Activated CD8-positive, alpha-beta memory T cell treated with anti-CD3 and anti-CD28 coated beads, Interleukin-2, amount 50 U/mL, for 24 hours (primary cell): ENCODE results near the gene DTNB.

Experiments
- DNase-seq: peaks from one replicate; pipeline ENCODE4 v3.0.0-alpha.2; 2020; ENCODE audit errors: extremely low read depth

DTNB gene

GRCh38 chr2:25371253-25372241, 301.8 kb downstream of the DTNB start:
- DNase-seq, result no peak

- no peak for DNase-seq
Observed at GRCh38 chr2:25369876-25370275, 303.5 kb downstream of the DTNB start.

DNA sequence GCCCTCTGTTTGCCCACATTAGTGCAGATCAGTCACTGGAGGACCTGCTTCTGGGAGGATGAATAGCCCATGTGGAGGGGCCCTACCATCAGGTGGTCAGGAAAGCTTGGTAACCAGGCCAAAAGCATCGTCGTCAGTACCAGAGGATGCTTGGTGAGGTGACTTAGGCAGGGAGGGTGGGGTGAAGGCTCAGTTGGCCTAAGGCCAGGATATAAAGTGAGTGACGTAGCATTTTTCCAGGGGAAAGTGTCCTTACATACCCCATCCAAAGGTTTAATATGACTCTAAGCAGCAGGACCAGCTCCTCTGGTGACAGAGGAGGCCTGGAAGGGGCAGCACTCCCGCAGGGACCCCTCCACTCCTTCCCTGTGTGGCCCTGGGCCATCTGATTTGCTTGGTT, 303.9 kb downstream of the DTNB start:
- no peak for DNase-seq

- no peak for DNase-seq
Observed at GRCh38 chr2:25368660-25369059, 304.7 kb downstream of the DTNB start.

DNA sequence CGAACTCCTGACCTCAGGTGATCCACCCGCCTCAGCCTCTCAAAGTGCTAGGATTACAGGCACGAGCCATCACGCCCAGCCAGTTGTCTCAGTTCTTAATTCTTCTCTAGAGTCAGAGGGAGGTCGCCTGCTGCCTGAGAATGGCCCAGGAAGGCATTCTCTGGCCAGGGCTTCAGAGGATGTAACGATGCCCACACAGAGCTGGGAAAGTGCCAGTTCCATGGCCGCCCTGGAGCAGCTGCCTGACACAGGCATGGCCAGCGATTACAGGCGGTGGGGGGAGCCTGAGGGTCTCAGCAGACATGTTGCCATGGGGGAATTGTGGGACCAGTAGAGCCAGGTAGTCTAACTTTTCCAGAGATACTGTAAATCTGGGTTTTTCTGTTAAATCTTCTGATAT, 306.1 kb downstream of the DTNB start:
- DNase-seq, result no peak

DNA sequence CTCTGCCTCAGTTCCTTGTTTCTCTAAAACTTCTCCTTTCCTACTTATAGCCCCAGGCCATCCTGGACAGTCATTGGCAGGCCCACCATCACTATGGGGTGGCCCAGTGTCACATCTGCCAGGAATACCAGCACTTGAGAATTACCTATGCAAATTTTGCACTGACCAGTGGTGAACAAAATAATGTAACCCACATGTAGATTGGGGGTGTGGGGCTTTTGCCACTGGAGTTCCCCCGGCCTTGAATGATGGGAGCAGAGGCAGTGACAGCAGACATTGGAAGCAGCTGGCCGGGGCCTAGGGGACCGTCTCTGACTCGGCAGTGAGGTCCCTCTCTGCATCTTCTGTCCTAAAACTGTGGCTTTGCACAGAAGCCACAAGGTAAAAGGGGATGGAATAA, 306.7 kb downstream of the DTNB start:
- DNase-seq, result no peak

GRCh38 chr2:25365241-25365640, 308.1 kb downstream of the DTNB start:
- no peak for DNase-seq

DNA sequence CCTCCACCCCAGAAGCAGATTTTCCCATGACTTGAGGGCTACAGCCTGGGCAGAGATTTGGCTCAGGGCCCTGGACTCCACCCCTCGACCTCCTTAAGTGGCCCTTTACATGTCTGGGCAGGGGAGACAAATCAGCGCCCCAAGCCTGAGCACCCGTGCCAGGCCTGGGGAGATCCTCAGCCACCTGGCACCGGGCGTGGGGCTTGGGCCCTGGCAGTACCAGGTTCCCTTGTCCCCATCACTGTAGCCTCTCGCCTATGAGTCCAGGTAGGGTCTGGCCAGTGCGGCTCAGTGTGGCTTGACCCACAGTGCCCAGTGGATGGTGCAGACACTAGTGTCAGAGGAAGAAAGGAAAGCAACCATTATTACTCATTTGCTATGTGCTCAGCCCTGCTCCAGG, 309.6 kb downstream of the DTNB start:
- DNase-seq, result no peak

- no peak for DNase-seq
Observed at GRCh38 chr2:25362434-25363145, 310.8 kb downstream of the DTNB start.

- peak; percentile 84 for DNase-seq
Observed at GRCh38 chr2:25362049-25362433, 311.3 kb downstream of the DTNB start.

DNA sequence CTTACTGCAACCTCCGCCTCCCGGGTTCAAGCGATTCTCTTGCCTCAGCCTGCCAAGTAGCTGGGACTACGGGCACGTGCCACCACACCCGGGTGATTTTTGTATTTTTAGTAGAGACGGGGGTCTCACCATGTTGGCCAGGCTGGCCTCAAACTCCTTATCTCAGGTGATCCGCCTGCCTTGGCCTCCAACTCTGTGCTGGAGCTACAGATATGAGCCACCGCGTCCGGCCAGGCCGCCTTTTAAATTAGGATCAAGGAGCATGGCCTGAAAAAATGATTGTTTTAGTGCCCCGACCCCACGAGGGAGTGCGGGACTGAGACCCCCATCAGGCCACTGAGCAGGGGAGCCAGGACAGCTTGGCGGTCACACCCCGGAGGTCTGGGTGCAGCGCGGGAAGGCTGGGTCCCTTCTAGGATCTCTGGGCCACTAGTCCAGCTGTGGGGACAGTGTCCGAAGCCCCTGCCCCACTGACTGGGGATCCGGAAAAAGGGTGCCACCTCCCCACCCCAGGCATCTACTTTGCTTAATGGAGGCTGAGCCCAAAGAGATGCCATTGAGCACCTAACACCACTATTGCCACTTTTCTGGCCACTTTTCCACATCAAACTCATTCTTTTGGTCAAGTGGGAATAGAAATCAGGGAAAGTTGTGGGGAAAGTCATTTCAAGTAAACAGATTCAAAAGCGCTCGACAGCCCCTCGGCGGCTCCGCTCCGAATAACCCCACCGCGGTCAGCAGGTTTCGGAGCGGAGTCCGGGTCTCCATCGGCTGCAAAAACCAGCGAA, 311.9 kb downstream of the DTNB start:
- DNase-seq, result no peak

- DNase-seq, result no peak
Observed at GRCh38 chr2:25358836-25359235, 314.5 kb downstream of the DTNB start.

GRCh38 chr2:25358249-25358815, 315.0 kb downstream of the DTNB start:
- no peak for DNase-seq

DNA sequence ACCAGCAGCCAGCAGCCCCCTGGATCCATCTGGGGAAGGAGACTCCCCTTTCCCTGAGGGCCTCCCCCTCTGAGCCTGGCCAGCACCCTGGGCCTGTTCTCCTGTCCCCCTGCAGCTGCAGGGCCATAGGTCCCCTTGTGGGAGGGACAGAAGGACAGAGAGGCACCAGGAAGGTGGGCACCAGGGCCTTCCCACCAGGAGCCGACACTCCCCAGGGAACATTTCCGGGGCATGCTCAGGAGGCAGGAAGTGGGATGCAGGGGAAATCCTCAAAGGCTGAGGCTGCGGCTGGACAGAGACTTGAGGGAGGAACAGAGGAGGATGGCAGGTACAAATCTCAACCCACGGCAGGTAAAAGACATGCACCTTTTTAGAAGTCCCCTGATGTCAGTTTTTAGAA, 317.3 kb downstream of the DTNB start:
- no peak for DNase-seq

GRCh38 chr2:25355270-25355669, 318.1 kb downstream of the DTNB start:
- DNase-seq, result no peak

- no peak for DNase-seq
Observed at GRCh38 chr2:25354116-25354515, 319.3 kb downstream of the DTNB start.

DNA sequence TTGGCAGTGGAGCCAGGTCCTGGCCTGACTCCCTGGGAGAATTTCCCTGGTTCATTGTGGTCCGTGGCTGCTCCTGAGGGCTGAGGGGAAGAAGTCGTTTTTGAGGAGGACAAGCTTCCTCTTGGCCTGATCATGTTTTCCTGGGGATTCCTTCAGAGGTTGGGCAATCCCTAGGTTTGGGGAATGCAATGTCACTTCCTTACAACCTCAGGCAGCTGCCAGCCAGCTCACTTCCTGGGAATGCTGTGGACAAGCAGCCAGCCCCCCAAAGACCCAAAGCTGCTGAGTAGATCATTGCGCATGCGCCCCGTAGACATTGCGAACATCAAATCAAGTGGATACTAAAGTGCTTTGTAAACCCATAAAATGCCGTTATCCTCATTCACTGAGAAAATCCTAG, 324.0 kb downstream of the DTNB start:
- DNase-seq, result no peak

DNA sequence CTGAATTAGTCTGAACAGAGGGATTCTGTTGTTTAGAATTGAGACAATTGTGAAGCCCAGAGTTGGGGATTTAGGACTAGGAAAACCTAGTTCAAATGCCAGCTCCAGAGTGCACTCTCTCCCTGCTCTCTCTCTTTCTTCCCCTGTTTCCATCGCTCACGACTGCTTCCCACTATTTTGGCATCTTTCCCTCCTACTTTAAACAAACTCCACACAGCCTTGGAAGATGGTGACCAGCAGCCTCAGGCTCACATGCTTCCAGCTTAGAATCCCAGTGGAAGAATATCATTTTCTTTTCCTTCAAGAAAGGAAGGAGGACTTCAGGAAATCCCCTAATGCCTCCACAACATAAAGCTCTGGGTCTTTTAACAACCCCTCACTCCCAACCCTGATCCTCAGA, 325.5 kb downstream of the DTNB start:
- no peak for DNase-seq

DNA sequence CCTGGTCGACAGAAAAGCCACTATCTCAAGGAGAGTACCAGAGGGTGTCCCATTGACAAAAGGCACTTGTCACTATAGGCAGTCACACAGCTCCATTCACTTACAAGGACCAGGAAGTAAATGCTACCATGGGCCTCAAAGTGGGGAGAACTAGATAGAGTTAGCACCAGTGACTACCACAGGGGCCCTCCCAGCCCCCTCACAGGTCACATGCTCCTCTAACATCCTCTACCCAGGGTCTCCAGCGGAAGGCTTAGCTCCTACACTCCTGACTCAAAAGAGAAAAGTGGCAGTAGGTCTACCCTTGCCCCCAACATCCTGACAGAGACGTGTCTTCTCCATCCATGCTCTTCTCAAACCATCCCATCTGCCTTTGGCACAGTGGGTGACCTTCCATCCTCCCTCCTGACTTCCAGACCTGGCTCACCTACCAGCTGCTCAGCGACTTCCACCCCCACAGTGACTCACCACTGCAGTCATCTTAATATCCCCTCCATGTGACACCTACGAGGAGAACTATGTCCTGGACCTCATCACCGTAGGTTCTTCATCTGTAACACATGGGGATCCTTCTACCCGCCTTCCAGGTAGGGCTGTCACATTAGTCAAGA, 326.1 kb downstream of the DTNB start:
- no peak for DNase-seq

- no peak for DNase-seq
Observed at GRCh38 chr2:25343187-25343825, 330.1 kb downstream of the DTNB start.
